ENCODE results near the gene OPTC.

OPTC gene

DNA sequence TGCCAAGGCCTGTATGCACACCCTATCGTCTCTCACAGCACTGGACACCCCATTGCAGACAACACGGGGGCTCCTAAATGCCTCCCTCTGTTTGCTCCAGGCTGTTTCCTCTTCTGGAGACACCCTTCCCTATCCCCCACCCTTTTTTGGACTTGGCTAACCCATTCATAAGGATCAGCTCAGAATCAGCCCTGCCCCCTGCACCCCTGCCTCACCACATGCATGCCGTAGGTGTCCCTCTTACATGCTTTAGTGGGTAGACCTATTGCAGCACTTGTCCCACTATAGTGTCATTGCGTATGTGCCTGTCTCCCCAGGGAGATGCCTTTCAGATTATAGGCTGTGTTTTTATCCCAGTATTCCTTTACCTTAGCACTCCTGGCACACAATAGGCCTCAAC lies 30.9 kb downstream of the OPTC start:
- H3K9me3 ChIP-seq (ENCODE audit: low read depth, low read length), result no peaks in the 10 kb centered on the region
- H3K9ac ChIP-seq (ENCODE audit: insufficient read length), result no peak overlapping the region
- H3K27ac ChIP-seq, result no peak overlapping the region
- TF ChIP-seq FOXP2 (optimal IDR thresholded peaks at IDR 0.05; ENCODE audit: control extremely low read depth, extremely low read length, insufficient read depth) (no peak), POLR2AphosphoS5 (IDR thresholded peaks at IDR 0.05; ENCODE audit: borderline replicate concordance, low read depth, low read length) (no peak), EZH2 (IDR thresholded peaks at IDR 0.05) (no peak)
- DNase-seq (ENCODE audit: low read depth, low spot score), result no peak
- H3K4me3 ChIP-seq, result no peak overlapping the region
- no peaks in the 10 kb centered on the region for H3K36me3 ChIP-seq (ENCODE audit: insufficient read depth, low read length)

DNA sequence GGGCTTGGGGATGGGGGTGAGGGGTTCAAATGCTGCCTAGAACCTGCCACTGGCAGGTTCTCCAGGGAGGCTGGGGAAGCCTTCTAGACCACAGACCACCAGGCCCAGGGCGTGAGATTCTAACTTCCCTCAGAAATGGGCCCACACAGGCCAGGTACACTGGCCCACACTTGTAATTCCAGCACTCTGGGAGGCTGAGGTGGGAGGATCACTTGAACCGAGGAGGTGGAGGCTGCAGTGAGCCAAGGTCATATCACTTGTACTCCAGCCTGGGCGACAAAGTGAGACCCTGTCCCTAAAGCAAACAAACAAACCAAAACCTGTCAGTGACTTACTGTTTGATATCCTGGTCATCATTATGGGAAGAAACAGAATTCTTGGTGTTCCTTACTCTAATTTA lies 31.7 kb downstream of the OPTC start:
- TF ChIP-seq FOXP2 (optimal IDR thresholded peaks at IDR 0.05; ENCODE audit: control extremely low read depth, extremely low read length, insufficient read depth), result no peak
- TF ChIP-seq POLR2AphosphoS5 (IDR thresholded peaks at IDR 0.05; ENCODE audit: borderline replicate concordance, low read depth, low read length), result no peak
- Histone ChIP-seq H3K4me3 (no peak overlapping the region), H3K9ac (ENCODE audit: insufficient read length) (no peak overlapping the region), H3K36me3 (ENCODE audit: insufficient read depth, low read length) (no peaks in the 10 kb centered on the region), H3K9me3 (ENCODE audit: low read depth, low read length) (no peaks in the 10 kb centered on the region), H3K27ac (no peak overlapping the region)
- DNase-seq (ENCODE audit: low read depth, low spot score), result no peak

DNA sequence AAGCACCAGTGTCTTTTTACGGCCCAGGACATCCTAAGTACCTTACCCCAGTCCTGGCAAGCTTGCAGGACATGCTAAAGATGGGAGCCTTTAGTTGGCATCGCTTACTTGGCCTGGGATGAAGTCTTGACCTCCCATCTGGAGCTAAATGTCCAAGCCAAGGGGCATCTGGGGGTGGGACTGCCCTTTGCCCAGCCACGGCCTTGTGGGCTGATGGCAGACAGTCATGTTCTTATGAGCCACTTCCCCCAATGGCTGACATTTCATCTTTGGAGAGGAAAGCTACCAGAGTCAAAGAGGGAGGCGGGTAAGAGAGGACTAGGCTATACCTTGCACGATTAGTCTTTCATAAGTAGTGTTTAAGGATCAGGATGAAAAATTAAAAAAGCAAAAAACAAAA lies 32.2 kb downstream of the OPTC start:
- DNase-seq (ENCODE audit: low read depth, low spot score), result no peak
- Histone ChIP-seq H3K9ac (ENCODE audit: insufficient read length) (no peak overlapping the region), H3K27ac (no peak overlapping the region), H3K4me3 (no peak overlapping the region), H3K9me3 (ENCODE audit: low read depth, low read length) (no peaks in the 10 kb centered on the region), H3K36me3 (ENCODE audit: insufficient read depth, low read length) (no peaks in the 10 kb centered on the region)
- TF ChIP-seq POLR2AphosphoS5 (IDR thresholded peaks at IDR 0.05; ENCODE audit: borderline replicate concordance, low read depth, low read length) (no peak), EZH2 (IDR thresholded peaks at IDR 0.05) (no peak), FOXP2 (optimal IDR thresholded peaks at IDR 0.05; ENCODE audit: control extremely low read depth, extremely low read length, insufficient read depth) (no peak)

DNA sequence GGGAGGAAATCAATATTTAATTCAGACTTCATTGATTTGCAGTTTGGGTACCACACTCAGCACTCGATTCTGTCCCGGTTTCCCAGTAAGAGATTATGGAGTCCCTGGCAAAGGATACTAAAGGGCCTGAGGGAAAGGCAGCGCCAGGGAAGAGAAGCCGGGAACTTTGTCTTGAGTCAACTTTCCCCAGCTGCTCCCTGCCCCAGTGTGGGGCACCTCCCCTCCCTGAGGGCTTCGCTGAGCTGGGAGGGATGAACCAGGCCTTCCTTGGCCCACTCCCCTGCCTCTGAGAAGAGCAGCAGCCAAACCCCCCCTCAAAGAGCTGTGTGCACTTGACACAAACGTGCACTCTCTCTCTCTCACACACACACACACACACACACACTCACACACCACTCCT lies 32.6 kb downstream of the OPTC start:
- Histone ChIP-seq H3K36me3 (ENCODE audit: insufficient read depth, low read length) (no peaks in the 10 kb centered on the region), H3K9me3 (ENCODE audit: low read depth, low read length) (no peaks in the 10 kb centered on the region), H3K27ac (no peak overlapping the region), H3K9ac (ENCODE audit: insufficient read length) (no peak overlapping the region), H3K4me3 (no peak overlapping the region)
- TF ChIP-seq POLR2AphosphoS5 (IDR thresholded peaks at IDR 0.05; ENCODE audit: borderline replicate concordance, low read depth, low read length) (no peak), FOXP2 (optimal IDR thresholded peaks at IDR 0.05; ENCODE audit: control extremely low read depth, extremely low read length, insufficient read depth) (no peak), EZH2 (IDR thresholded peaks at IDR 0.05) (no peak)
- DNase-seq (ENCODE audit: low read depth, low spot score), result no peak

DNA sequence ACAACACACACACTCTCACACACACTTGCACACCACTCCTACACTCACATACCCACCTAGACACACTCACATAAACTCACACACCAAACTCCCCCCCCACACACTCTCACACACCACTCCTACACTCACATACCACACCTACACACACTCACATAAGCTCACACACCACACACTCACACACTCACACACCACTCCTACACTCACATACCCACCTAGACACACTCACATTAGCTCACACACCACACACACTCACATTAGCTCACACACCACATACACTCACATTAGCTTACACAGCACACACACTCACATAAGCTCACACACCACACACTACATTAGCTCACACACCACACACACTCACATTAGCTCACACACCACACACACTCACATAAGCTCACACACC lies 33.1 kb downstream of the OPTC start:
- Histone ChIP-seq H3K9ac (ENCODE audit: insufficient read length) (no peak overlapping the region), H3K9me3 (ENCODE audit: low read depth, low read length) (no peaks in the 10 kb centered on the region), H3K27ac (no peak overlapping the region), H3K36me3 (ENCODE audit: insufficient read depth, low read length) (no peaks in the 10 kb centered on the region), H3K4me3 (no peak overlapping the region)
- TF ChIP-seq POLR2AphosphoS5 (IDR thresholded peaks at IDR 0.05; ENCODE audit: borderline replicate concordance, low read depth, low read length) (no peak), FOXP2 (optimal IDR thresholded peaks at IDR 0.05; ENCODE audit: control extremely low read depth, extremely low read length, insufficient read depth) (no peak), EZH2 (IDR thresholded peaks at IDR 0.05) (no peak)
- no peak for DNase-seq (ENCODE audit: low read depth, low spot score)

DNA sequence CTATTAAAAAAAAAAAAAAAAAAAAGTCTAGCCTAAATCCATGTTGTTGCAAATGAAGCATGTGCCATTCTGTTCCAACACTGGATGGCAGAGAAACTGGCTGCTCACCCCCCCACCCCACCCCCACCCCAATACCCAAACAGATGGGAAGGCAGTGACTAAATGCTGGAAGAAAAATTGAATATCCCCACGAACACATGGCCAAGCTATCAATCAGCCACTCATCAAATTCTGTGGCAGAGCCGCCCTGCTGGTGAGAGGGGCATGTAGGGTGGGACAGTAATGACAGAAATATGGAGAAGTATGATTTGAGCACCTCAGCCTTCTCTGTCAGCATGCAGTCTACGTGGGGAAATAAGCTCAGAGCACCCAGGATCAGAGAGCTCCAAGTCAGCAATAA lies 34.1 kb downstream of the OPTC start:
- Histone ChIP-seq H3K9me3 (ENCODE audit: low read depth, low read length) (no peaks in the 10 kb centered on the region), H3K4me3 (no peak overlapping the region), H3K27ac (no peak overlapping the region), H3K36me3 (ENCODE audit: insufficient read depth, low read length) (no peaks in the 10 kb centered on the region), H3K9ac (ENCODE audit: insufficient read length) (no peak overlapping the region)
- no peak for TF ChIP-seq FOXP2 (optimal IDR thresholded peaks at IDR 0.05; ENCODE audit: control extremely low read depth, extremely low read length, insufficient read depth)
- TF ChIP-seq EZH2 (IDR thresholded peaks at IDR 0.05), result no peak
- no peak for DNase-seq (ENCODE audit: low read depth, low spot score)

DNA sequence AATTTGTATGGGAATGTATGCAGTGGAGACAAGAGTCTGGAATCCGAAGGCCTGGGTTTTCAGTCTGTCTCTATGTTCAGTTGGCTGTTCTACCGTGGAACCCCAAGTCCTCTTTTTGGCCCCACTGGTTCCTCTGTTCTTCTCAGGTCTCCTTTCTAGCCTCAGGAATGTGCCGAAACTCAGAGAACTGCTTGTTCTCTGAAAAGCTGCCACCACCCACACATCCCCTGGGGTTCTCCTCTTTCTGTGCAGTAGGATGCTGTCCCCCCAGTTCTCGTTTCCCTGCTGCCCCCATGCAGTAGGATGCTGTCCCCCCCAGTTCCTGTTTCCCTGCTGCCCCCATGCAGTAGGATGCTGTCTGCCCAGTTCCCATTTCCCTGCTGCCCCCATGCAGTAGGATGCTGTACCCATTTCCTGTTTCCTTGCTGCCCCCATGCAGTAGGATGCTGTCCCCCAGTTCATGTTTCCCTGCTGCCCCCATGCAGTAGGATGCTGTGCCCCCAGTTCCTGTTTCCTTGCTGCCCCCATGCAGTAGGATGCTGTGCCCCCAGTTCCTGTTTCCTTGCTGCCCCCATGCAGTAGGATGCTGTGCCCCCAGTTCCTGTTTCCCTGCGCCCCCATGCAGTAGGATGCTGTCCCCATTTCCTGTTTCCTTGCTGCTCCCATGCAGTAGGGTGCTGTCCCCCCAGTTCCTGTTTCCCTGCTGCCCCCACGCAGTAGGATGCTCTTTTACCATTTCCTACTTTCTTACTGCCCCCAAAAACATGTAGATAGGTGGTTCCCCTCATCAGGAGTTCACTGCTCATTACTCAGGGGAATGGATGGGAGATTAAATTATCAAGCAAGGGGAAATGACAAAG lies 35.3 kb downstream of the OPTC start:
- Histone ChIP-seq H3K36me3 (ENCODE audit: insufficient read depth, low read length) (no peaks in the 10 kb centered on the region), H3K9me3 (ENCODE audit: low read depth, low read length) (no peaks in the 10 kb centered on the region), H3K27ac (no peak overlapping the region), H3K9ac (ENCODE audit: insufficient read length) (no peak overlapping the region), H3K4me3 (no peak overlapping the region)
- DNase-seq (ENCODE audit: low read depth, low spot score), result no peak
- TF ChIP-seq FOXP2 (optimal IDR thresholded peaks at IDR 0.05; ENCODE audit: control extremely low read depth, extremely low read length, insufficient read depth), result no peak
- no peak for TF ChIP-seq POLR2AphosphoS5 (IDR thresholded peaks at IDR 0.05; ENCODE audit: borderline replicate concordance, low read depth, low read length)
- no peak for TF ChIP-seq EZH2 (IDR thresholded peaks at IDR 0.05)

DNA sequence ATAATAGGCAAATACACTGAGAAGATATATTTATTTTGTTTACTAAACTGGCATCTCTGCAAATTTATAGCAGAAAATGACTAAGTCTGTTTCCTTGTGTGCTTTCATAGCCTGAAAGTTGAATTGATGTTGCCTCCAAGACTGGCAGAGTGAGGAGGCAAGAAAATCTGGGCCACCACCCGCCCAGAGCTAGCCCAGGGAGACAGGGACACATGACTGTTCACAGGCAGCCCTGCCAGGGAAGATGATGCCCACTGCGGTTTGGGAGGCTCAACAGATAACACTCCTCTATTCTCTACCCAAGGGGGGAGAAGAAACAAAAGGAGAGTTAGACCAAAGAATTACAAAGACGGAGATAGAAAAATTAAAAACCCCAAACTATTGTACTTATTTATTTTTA lies 37.1 kb downstream of the OPTC start:
- DNase-seq (ENCODE audit: low read depth, low spot score), result no peak
- H3K9ac ChIP-seq (ENCODE audit: insufficient read length), result no peak overlapping the region

DNA sequence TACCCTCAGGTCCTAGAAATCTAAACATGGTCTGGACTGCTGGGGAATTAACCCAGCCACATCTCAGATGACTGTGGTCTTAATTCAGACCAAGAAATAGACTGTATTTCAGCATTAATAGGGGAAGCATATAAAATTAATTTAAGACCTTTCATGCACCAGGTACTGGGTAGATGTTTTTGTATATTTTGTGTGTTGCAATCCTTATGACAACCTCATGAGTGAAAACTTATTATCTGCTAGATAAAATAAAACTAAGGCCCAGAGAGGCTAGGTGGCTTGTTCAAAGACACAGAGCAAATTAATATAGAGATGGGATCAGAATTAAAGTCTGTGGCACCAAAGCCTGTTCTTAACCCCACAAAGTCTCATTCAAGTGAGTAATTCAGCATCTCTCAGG lies 40.1 kb downstream of the OPTC start:
- TF ChIP-seq POLR2AphosphoS5 (IDR thresholded peaks at IDR 0.05; ENCODE audit: borderline replicate concordance, low read depth, low read length), result no peak
- no peak for TF ChIP-seq EZH2 (IDR thresholded peaks at IDR 0.05)
- TF ChIP-seq FOXP2 (optimal IDR thresholded peaks at IDR 0.05; ENCODE audit: control extremely low read depth, extremely low read length, insufficient read depth), result no peak
- Histone ChIP-seq H3K36me3 (ENCODE audit: insufficient read depth, low read length) (no peaks in the 10 kb centered on the region), H3K27ac (no peak overlapping the region), H3K9me3 (ENCODE audit: low read depth, low read length) (no peaks in the 10 kb centered on the region), H3K9ac (ENCODE audit: insufficient read length) (no peak overlapping the region), H3K4me3 (no peak overlapping the region)
- DNase-seq (ENCODE audit: low read depth, low spot score), result no peak

More for the DNA sequence above, 37.1 kb downstream of the OPTC start:
- TF ChIP-seq FOXP2 (optimal IDR thresholded peaks at IDR 0.05; ENCODE audit: control extremely low read depth, extremely low read length, insufficient read depth) (no peak), EZH2 (IDR thresholded peaks at IDR 0.05) (no peak), POLR2AphosphoS5 (IDR thresholded peaks at IDR 0.05; ENCODE audit: borderline replicate concordance, low read depth, low read length) (no peak)
- Histone ChIP-seq H3K36me3 (ENCODE audit: insufficient read depth, low read length) (no peaks in the 10 kb centered on the region), H3K9me3 (ENCODE audit: low read depth, low read length) (no peaks in the 10 kb centered on the region), H3K4me3 (no peak overlapping the region), H3K27ac (no peak overlapping the region)

All from SK-N-MC (cell line).